ENCODE results near the gene RPS21. TPM values are rescaled to one million over a fixed set of nuclear protein-coding genes. Genes with fewer than 3 reads are reported as not detected.
"Not testable (repeated sequence)": the region's sequence is repeated elsewhere in the genome, so short reads cannot be mapped to it uniquely, and the experiment has no call there.

The RPS21 gene
- total and polyA plus RNA-seq, 4 donors, result 278 to 1,588 (median 439) TPM

GRCh38 chr20:62425281-62426058 lies 38.6 kb downstream of the RPS21 start:
- DNase-seq (ENCODE audit: low spot score), result no peak
- H3K27me3 ChIP-seq (ENCODE audit: control insufficient read depth in 4 of 4, insufficient read depth in 4 of 4, low read length in 3 of 4), result no peaks in the 10 kb centered on the region
- H3K36me3 ChIP-seq (ENCODE audit: control insufficient read depth in 4 of 4, insufficient read depth in 3 of 4, low read depth in 1 of 4, low read length in 3 of 4), result no peaks in the 10 kb centered on the region

GRCh38 chr20:62426059-62426348 lies 39.1 kb downstream of the RPS21 start:
- not testable (repeated sequence) for H3K9ac ChIP-seq (ENCODE audit: low read depth in 1 of 2, low read length in 2 of 2); H3K36me3 ChIP-seq (ENCODE audit: control insufficient read depth in 4 of 4, insufficient read depth in 3 of 4, low read depth in 1 of 4, low read length in 3 of 4); DNase-seq (ENCODE audit: low spot score); H3K4me3 ChIP-seq (ENCODE audit: low read depth in 1 of 3, low read length in 3 of 3); H3K27me3 ChIP-seq (ENCODE audit: control insufficient read depth in 4 of 4, insufficient read depth in 4 of 4, low read length in 3 of 4); H3K27ac ChIP-seq (ENCODE audit: low read depth in 1 of 2, low read length in 2 of 2); H3K4me1 ChIP-seq (ENCODE audit: control insufficient read depth in 4 of 4, insufficient read depth in 4 of 4, low read length in 3 of 4); H3K9me3 ChIP-seq (ENCODE audit: control insufficient read depth in 4 of 4, low read length in 3 of 4)
- WGBS, result 99% methylated on average over 4 of the region's 4 CpGs

More at GRCh38 chr20:62425281-62426058, 38.6 kb downstream of the RPS21 start:
- WGBS, result 77% methylated on average over 21 of the region's 21 CpGs
- Histone ChIP-seq H3K4me3 (ENCODE audit: low read depth in 1 of 3, low read length in 3 of 3) (no peak overlapping the region), H3K4me1 (ENCODE audit: control insufficient read depth in 4 of 4, insufficient read depth in 4 of 4, low read length in 3 of 4) (no peaks in the 10 kb centered on the region), H3K27ac (ENCODE audit: low read depth in 1 of 2, low read length in 2 of 2) (no peak overlapping the region), H3K9me3 (ENCODE audit: control insufficient read depth in 4 of 4, low read length in 3 of 4) (no peaks in the 10 kb centered on the region), H3K9ac (ENCODE audit: low read depth in 1 of 2, low read length in 2 of 2) (no peak overlapping the region)
- TF ChIP-seq SP1 (IDR thresholded peaks at IDR 0.05), result no peak
- no peak for TF ChIP-seq FOXA2 (IDR thresholded peaks at IDR 0.05)
- TF ChIP-seq REST (IDR thresholded peaks at IDR 0.05), result no peak
- TF ChIP-seq TAF1 (conservative IDR thresholded peaks at IDR 0.05), result no peak
- TF ChIP-seq GABPA (IDR thresholded peaks at IDR 0.05 in 1 of 2, conservative IDR thresholded peaks at IDR 0.05 in 1 of 2), result no peak
- TF ChIP-seq, protein P1, sequence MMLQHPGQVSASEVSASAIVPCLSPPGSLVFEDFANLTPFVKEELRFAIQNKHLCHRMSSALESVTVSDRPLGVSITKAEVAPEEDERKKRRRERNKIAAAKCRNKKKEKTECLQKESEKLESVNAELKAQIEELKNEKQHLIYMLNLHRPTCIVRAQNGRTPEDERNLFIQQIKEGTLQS (IDR thresholded peaks at IDR 0.05), result no peak
- TF ChIP-seq HNF4A (conservative IDR thresholded peaks at IDR 0.05), result no peak
- no peak for TF ChIP-seq MAX (IDR thresholded peaks at IDR 0.05)
- TF ChIP-seq CTCF (IDR thresholded peaks at IDR 0.05; ENCODE audit: low read depth, low read length, missing input control), result no peak
- TF ChIP-seq JUND (IDR thresholded peaks at IDR 0.05), result no peak
- TF ChIP-seq HNF4G (IDR thresholded peaks at IDR 0.05), result no peak
- no peak for TF ChIP-seq EGR1 (IDR thresholded peaks at IDR 0.05; ENCODE audit: low read depth in 2 of 2)

Data from liver (tissue), 9 donors.